Right lobe of liver (tissue), 4 donors: ENCODE data around the gene TENM4.

Experiments used
- POLR2A ChIP-seq: fragments of 450-650 bp; IDR thresholded peaks from one replicate; pipeline ENCODE4 v1.6.1; 2017; ENCODE audit warnings: antibody characterized with exemption, mild to moderate bottlenecking
- TF ChIP-seq, protein P1 (sequence below), 4 donors: fragments of 200-600 bp in 3 of 4; fragments of 450-650 bp in 1 of 4; IDR thresholded peaks; one replicate each; pipeline versions ENCODE4 v1.5.1 to v1.8.0; 2016 to 2022; ENCODE audit warnings: antibody characterized with exemption in 4 of 4, mild to moderate bottlenecking in 2 of 4
- donor health status: DM: no; HTN: no; CAD: no.
- donor health status: DM: no; HTN: no; CAD: no.
- donor health status: DM: no; HTN: yes; CAD: no.

DNA sequence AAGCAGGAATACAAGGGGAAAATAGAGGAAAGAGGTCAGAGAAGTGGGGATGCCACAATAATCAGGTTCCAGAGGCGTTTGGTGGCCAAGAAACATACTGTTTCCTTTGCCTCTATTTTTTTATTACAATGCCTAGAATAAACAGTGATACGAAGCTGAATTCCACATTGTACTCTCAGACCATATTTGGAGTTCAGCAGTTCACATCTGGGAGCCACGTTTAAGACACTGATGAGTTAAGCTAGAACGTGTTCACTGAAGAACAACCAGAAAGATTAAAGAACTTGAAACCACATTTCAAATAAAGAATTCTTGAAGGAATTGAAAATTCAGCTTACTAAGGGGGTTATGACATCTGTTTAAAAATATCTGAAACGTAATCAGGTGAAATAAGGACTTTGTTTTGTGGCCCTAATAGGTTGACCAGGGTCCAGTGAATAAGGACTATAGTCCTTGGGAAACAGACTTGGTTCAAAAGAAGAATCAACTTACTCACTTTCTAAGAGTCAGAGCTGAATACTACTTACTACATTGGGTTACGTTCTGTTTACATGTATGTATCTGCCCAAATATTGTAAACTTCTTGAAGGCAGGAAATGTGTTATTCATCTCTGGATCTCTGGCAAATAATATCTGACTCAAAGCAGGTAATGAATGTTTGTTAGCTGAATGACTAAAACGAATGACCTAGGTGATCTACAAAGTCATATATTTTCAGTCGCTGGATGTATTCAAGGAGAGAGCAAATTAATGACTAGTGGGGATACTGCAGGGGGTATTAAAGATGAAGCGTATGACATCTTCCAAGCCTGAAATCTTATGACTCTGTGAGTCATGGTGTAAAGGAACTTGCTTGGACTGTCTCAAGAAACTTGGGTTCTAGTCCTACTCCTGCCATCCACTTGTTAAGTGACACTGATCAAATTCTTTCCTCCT, 619.2 kb downstream of the TENM4 start:
- TF ChIP-seq, protein P1, sequence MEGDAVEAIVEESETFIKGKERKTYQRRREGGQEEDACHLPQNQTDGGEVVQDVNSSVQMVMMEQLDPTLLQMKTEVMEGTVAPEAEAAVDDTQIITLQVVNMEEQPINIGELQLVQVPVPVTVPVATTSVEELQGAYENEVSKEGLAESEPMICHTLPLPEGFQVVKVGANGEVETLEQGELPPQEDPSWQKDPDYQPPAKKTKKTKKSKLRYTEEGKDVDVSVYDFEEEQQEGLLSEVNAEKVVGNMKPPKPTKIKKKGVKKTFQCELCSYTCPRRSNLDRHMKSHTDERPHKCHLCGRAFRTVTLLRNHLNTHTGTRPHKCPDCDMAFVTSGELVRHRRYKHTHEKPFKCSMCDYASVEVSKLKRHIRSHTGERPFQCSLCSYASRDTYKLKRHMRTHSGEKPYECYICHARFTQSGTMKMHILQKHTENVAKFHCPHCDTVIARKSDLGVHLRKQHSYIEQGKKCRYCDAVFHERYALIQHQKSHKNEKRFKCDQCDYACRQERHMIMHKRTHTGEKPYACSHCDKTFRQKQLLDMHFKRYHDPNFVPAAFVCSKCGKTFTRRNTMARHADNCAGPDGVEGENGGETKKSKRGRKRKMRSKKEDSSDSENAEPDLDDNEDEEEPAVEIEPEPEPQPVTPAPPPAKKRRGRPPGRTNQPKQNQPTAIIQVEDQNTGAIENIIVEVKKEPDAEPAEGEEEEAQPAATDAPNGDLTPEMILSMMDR (IDR thresholded peaks at IDR 0.05), result no peak
- no peak for TF ChIP-seq POLR2A
